IMR-90 (cell line): Measurements from ENCODE around the gene BAHD1. TPM values are rescaled to one million over a fixed set of nuclear protein-coding genes. Genes with fewer than 3 reads are reported as not detected.

Experiments used
- ATAC-seq: fragments of 200-7000 bp; cut with Tn5 transposase; 2 replicates; pipeline ENCODE4 v1.9.1; 2020; ENCODE audit warnings: low read depth, mild to moderate bottlenecking, moderate library complexity
- BruUV-seq: library from RNA; stranded (reverse); fragments of 400-500 nt; replicated peaks from 2 replicates; lab custom pipeline; 2021; lab: Mats Ljungman, UMichigan
- CTCF ChIA-PET: fragments of 300-600 bp; formaldehyde crosslinking; extraction: SDS; loops from one replicate; lab custom pipeline; 2021; ENCODE audit warnings: antibody characterized with exemption; lab: Yijun Ruan, JAX
- POLR2A ChIA-PET: fragments of 300-600 bp; sonication (Branson Sonifier 250); formaldehyde crosslinking; loops from one replicate; lab custom pipeline; 2022; ENCODE audit warnings: antibody characterized with exemption; ENCODE audit not compliant: unreplicated experiment; lab: Charles Lee
- DNase-seq: peaks from one replicate; pipeline ENCODE4 v3.0.0; 2013
- H2AFZ ChIP-seq: replicated peaks from 2 replicates; pipeline ENCODE3; 2013; ENCODE audit warnings: low read length, mild to moderate bottlenecking; ENCODE audit not compliant: poor library complexity
- H2AK5ac ChIP-seq: 2 replicates; pipeline ENCODE4 v1.6.1; 2013; ENCODE audit warnings: low read depth, low read length, inconsistent platforms
- H2AK9ac ChIP-seq: replicated peaks from 2 replicates; pipeline ENCODE3; 2013; ENCODE audit warnings: mild to moderate bottlenecking, low read depth, low read length, moderate library complexity; ENCODE audit not compliant: poor library complexity
- H2BK120ac ChIP-seq: 2 replicates; pipeline ENCODE4 v1.6.1; 2013; ENCODE audit warnings: low read depth, low read length, inconsistent platforms
- H2BK15ac ChIP-seq: 3 replicates; pipeline ENCODE4 v1.6.1; 2013; ENCODE audit warnings: low read depth, low read length, inconsistent platforms
- H2BK20ac ChIP-seq: 2 replicates; pipeline ENCODE4 v1.6.1; 2013; ENCODE audit warnings: low read depth, mild to moderate bottlenecking, inconsistent platforms, low read length, moderate library complexity
- H2BK5ac ChIP-seq: 2 replicates; pipeline ENCODE4 v1.6.1; 2013; ENCODE audit warnings: mild to moderate bottlenecking, low read depth, low read length, inconsistent platforms; ENCODE audit not compliant: poor library complexity, severe bottlenecking
- H3K14ac ChIP-seq: replicated peaks from 2 replicates; pipeline ENCODE4 v1.6.1; 2013; ENCODE audit warnings: low read depth, low read length, inconsistent platforms
- H3K18ac ChIP-seq: 2 replicates; pipeline ENCODE4 v1.6.1; 2013; ENCODE audit warnings: low read depth, low read length, control low read depth
- H3K23ac ChIP-seq: 2 replicates; pipeline ENCODE4 v1.6.1; 2013; ENCODE audit warnings: low read depth, low read length, inconsistent platforms
- H3K27ac ChIP-seq: 2 replicates; pipeline ENCODE4 v1.5.1; 2013; ENCODE audit warnings: mild to moderate bottlenecking, control low read depth, low read length; ENCODE audit not compliant: insufficient read depth
- H3K27me3 ChIP-seq: 2 replicates; pipeline ENCODE4 v1.6.1; 2013; ENCODE audit warnings: low read length; ENCODE audit not compliant: control insufficient read depth, insufficient read depth
- H3K36me3 ChIP-seq: 2 replicates; pipeline ENCODE4 v1.6.1; 2013; ENCODE audit warnings: low read length, mixed read lengths; ENCODE audit not compliant: control insufficient read depth, insufficient read depth
- H3K4ac ChIP-seq: 2 replicates; pipeline ENCODE4 v1.6.1; 2013; ENCODE audit warnings: low read depth, low read length, inconsistent platforms
- H3K4me1 ChIP-seq: 2 replicates; pipeline ENCODE4 v1.6.1; 2013; ENCODE audit warnings: low read length, mixed read lengths; ENCODE audit not compliant: control insufficient read depth, insufficient read depth
- H3K4me2 ChIP-seq: 2 replicates; pipeline ENCODE4 v1.6.1; 2013; ENCODE audit warnings: low read depth, mild to moderate bottlenecking, control low read depth, low read length, moderate library complexity
- H3K4me3 ChIP-seq: 2 replicates; pipeline ENCODE4 v1.5.1; 2013; ENCODE audit warnings: low read depth, mild to moderate bottlenecking, control low read depth, low read length, moderate library complexity; ENCODE audit not compliant: insufficient read depth
- H3K56ac ChIP-seq: 2 replicates; pipeline ENCODE4 v1.6.1; 2013; ENCODE audit warnings: low read length, inconsistent platforms; ENCODE audit not compliant: insufficient read depth; ENCODE audit errors: extremely low read depth
- H3K79me1 ChIP-seq, 2 experiments: 2 replicates each; pipeline ENCODE4 v1.6.1; 2013; ENCODE audit warnings: low read length in 2 of 2, inconsistent platforms in 1 of 2, low read depth in 1 of 2
- H3K9ac ChIP-seq: 2 replicates; pipeline ENCODE4 v1.6.1; 2013; ENCODE audit warnings: low read depth, low read length, control low read depth
- H3K9me1 ChIP-seq: 2 replicates; pipeline ENCODE4 v1.6.1; 2013; ENCODE audit warnings: low read length, inconsistent platforms; ENCODE audit not compliant: insufficient read depth
- H3K9me3 ChIP-seq: 2 replicates; pipeline ENCODE4 v1.6.1; 2013; ENCODE audit warnings: low read length; ENCODE audit not compliant: control insufficient read depth, insufficient read depth
- H4K20me1 ChIP-seq: 2 replicates; pipeline ENCODE4 v1.6.1; 2013; ENCODE audit warnings: low read length, inconsistent platforms; ENCODE audit not compliant: insufficient read depth
- H4K5ac ChIP-seq: 2 replicates; pipeline ENCODE4 v1.6.1; 2013; ENCODE audit warnings: mild to moderate bottlenecking, low read depth, low read length, control low read depth
- H4K8ac ChIP-seq, 2 experiments: 2 replicates each; pipeline ENCODE4 v1.6.1; 2013; ENCODE audit warnings: low read depth in 2 of 2, low read length in 2 of 2, control low read depth in 1 of 2, inconsistent platforms in 1 of 2
- H4K91ac ChIP-seq: 2 replicates; pipeline ENCODE4 v1.6.1; 2013; ENCODE audit warnings: low read depth, low read length, inconsistent platforms; ENCODE audit not compliant: insufficient read depth
- BHLHE40 ChIP-seq: fragments of 150-350 bp; IDR thresholded peaks from 2 replicates; pipeline ENCODE4 v1.6.1; 2016; ENCODE audit warnings: mild to moderate bottlenecking, low read depth, low read length
- CEBPB ChIP-seq: IDR thresholded peaks from 2 replicates; pipeline ENCODE4 v1.6.1; 2012; ENCODE audit warnings: low read depth, low read length, improper control_type of control experiment
- CHD1 ChIP-seq: IDR thresholded peaks from 2 replicates; pipeline ENCODE4 v1.6.1; 2012; ENCODE audit warnings: low read depth, low read length, improper control_type of control experiment
- CTCF ChIP-seq: conservative IDR thresholded peaks from 2 replicates; pipeline ENCODE4 v1.5.1; 2012; ENCODE audit warnings: mild to moderate bottlenecking, low read depth, low read length, improper control_type of control experiment
- ELK1 ChIP-seq: fragments of 150-350 bp; IDR thresholded peaks from 2 replicates; pipeline ENCODE4 v1.6.1; 2016; ENCODE audit warnings: low read depth, mild to moderate bottlenecking, low read length, moderate library complexity, borderline replicate concordance
- FOS ChIP-seq: fragments of 150-350 bp; IDR thresholded peaks from 2 replicates; pipeline ENCODE4 v1.6.1; 2016; ENCODE audit warnings: low read depth, low read length
- MAFK ChIP-seq: IDR thresholded peaks from 2 replicates; pipeline ENCODE4 v1.6.1; 2012; ENCODE audit warnings: low read depth, low read length, improper control_type of control experiment
- MAZ ChIP-seq: IDR thresholded peaks from 2 replicates; pipeline ENCODE4 v1.6.1; 2012; ENCODE audit warnings: low read depth, mild to moderate bottlenecking, low read length, improper control_type of control experiment, moderate library complexity, borderline replicate concordance
- MXI1 ChIP-seq: IDR thresholded peaks from 2 replicates; pipeline ENCODE4 v1.6.1; 2012; ENCODE audit warnings: low read depth, mild to moderate bottlenecking, low read length, moderate library complexity, borderline replicate concordance
- NFE2L2 ChIP-seq: fragments of 150-350 bp; IDR thresholded peaks from 2 replicates; pipeline ENCODE4 v1.6.1; 2016; ENCODE audit warnings: low read depth, mild to moderate bottlenecking, low read length
- POLR2A ChIP-seq: IDR thresholded peaks from 2 replicates; pipeline ENCODE4 v1.6.1; 2012; ENCODE audit warnings: mild to moderate bottlenecking, low read depth, low read length
- RAD21 ChIP-seq: IDR thresholded peaks from 2 replicates; pipeline ENCODE4 v1.6.1; 2012; ENCODE audit warnings: low read length, improper control_type of control experiment
- RCOR1 ChIP-seq: IDR thresholded peaks from 2 replicates; pipeline ENCODE4 v1.6.1; 2012; ENCODE audit warnings: mild to moderate bottlenecking, low read length, improper control_type of control experiment; ENCODE audit not compliant: insufficient replicate concordance
- RFX5 ChIP-seq: IDR thresholded peaks from 2 replicates; pipeline ENCODE4 v1.8.0; 2012; ENCODE audit warnings: low read depth, mild to moderate bottlenecking, low read length, moderate library complexity
- SMC3 ChIP-seq: fragments of 150-350 bp; IDR thresholded peaks from 2 replicates; pipeline ENCODE4 v1.6.1; 2016; ENCODE audit warnings: low read depth, mild to moderate bottlenecking, antibody characterized with exemption, low read length, moderate library complexity
- USF2 ChIP-seq: fragments of 150-350 bp; IDR thresholded peaks from 2 replicates; pipeline ENCODE4 v1.6.1; 2017; ENCODE audit warnings: mild to moderate bottlenecking, antibody characterized with exemption, low read length, low read depth
- WGBS, 2 experiments: methylation state at CpG; one replicate each; pipeline versions ENCODE4 v1.1.5 to v1.1.7; 2013; ENCODE audit warnings: missing lambda C conversion rate in 2 of 2; ENCODE audit not compliant: insufficient read length in 1 of 2; ENCODE audit errors: extremely low coverage in 2 of 2; 5-methylcytosine and 5-hydroxymethylcytosine counted together
- dilution Hi-C: fragments of 300-500 bp; cut with HindIII; formaldehyde crosslinking; loops from one replicate; pipeline ENCODE4 v1.14.3; 2018; ENCODE audit warnings: low sequenced_read_pairs; ENCODE audit not compliant: unreplicated experiment
- in situ Hi-C: fragments of 300-500 bp; cut with MboI; formaldehyde crosslinking; loops from 3 replicates; pipeline ENCODE4 v1.14.3; 2019; ENCODE audit warnings: low sequenced_read_pairs, inconsistent platforms, mixed read lengths
- intact Hi-C: fragments of 100-400 bp; cut with micrococcal nuclease; formaldehyde crosslinking; loops from 2 replicates; pipeline ENCODE4 v1.10.0; 2022
- polyA plus RNA-seq, 3 experiments: library from polyadenylated mRNA; depleted of rRNA; stranded (reverse); fragments of >200 nt; gene quantifications; 2 replicates each; pipeline ENCODE4 v1.2.3, GENCODE V29; 2012; ENCODE audit warnings: low replicate concordance in 1 of 3
- total RNA-seq: library from RNA; depleted of rRNA; stranded (reverse); fragments of >200 nt; gene quantifications from 2 replicates; pipeline ENCODE4 v1.2.3, GENCODE V29; 2012

Gene BAHD1
- total and polyA plus RNA-seq, 2 of the 4 experiments (the other 2 are of a cell fraction) = 3.0 to 8.7 TPM

DNA sequence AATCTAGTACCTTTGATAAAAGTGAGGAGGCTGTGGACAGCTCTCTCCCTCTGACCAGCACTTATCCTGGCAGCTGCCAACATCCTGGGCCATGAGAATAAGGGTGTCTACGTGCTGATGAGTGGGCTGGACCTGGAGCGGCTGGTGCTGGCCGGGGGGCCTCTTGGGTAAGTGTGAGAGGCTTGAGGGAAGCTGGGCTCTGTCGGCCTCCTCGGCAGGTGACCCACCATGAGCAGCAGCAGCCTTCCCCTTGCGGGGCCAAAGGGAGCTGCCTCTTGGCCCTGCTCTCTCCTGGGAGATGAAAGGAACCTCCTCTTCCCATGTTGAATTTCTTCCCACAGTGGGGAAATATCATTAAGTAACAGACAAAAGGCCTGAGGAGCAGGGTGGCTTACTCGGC lies 25.9 kb upstream of the BAHD1 start:
- Histone ChIP-seq H3K79me1 (peaks cover 0 to 10% of the 10 kb centered on the region in 2 experiments; a peak in 2 of 4 replicates), H3K4me3 (no peak overlapping the region), H2AFZ (no peak overlapping the region), H2BK15ac (no peak overlapping the region), H3K36me3 (peaks cover 62% of the 10 kb centered on the region), H4K5ac (no peak overlapping the region), H2BK5ac (no peak overlapping the region), H4K91ac (no peak overlapping the region), H3K9me1 (no peaks in the 10 kb centered on the region), H3K18ac (no peak overlapping the region), H3K14ac (no peak overlapping the region), H3K4me1 (no peaks in the 10 kb centered on the region), H3K27ac (no peak overlapping the region), H3K27me3 (no peaks in the 10 kb centered on the region), H4K8ac (no peak overlapping the region), H3K23ac (no peak overlapping the region), H3K4me2 (no peak overlapping the region), H3K56ac (no peak overlapping the region), H2AK5ac (no peak overlapping the region), H2AK9ac (no peak overlapping the region), H4K20me1 (no peaks in the 10 kb centered on the region), H3K9me3 (no peaks in the 10 kb centered on the region), H2BK20ac (no peak overlapping the region), H2BK120ac (no peak overlapping the region), H3K9ac (no peak overlapping the region), H3K4ac (no peak overlapping the region)
- ChIA-PET CTCF (no interaction called here), POLR2A (no interaction called here)
- no peak for DNase-seq
- WGBS, 2 experiments = no CpG with 5 or more reads among the region's 7 CpGs
- intact Hi-C loops = no loop called here
- in situ Hi-C loops = no loop called here
- dilution Hi-C loops = no loop called here
- no peak for ATAC-seq
- no peak for TF ChIP-seq MAFK
- no peak for TF ChIP-seq RCOR1
- TF ChIP-seq CHD1 = no peak
- TF ChIP-seq RAD21 = no peak
- no peak for TF ChIP-seq BHLHE40
- TF ChIP-seq NFE2L2 = no peak
- no peak for TF ChIP-seq RFX5
- TF ChIP-seq USF2 = no peak
- no peak for TF ChIP-seq CEBPB
- no peak for TF ChIP-seq SMC3
- no peak for TF ChIP-seq ELK1
- no peak for TF ChIP-seq MAZ
- TF ChIP-seq CTCF = no peak
- no peak for TF ChIP-seq POLR2A
- no peak for TF ChIP-seq FOS
- no peak for TF ChIP-seq MXI1
- BruUV-seq = no TSS peak
